ENCODE data around the gene KRT16. TPM values are rescaled to one million over a fixed set of nuclear protein-coding genes. Genes with fewer than 3 reads are reported as not detected.

KRT16 gene
- polyA plus RNA-seq, 3 donors, result not detected

GRCh38 chr17:41647940-41648410 lies 35.4 kb upstream of the KRT16 start:
- Mint-ChIP-seq H3K4me1 (peaks cover 26% of the 10 kb centered on the region), H3K27me3 (ENCODE audit: low read depth in 3 of 3) (peaks cover 2 to 7% (median 6%) of the 10 kb centered on the region in 3 donors), H3K4me3 (peak overlapping the region; percentile 72 to 82), H3K27ac (peak overlapping the region in 2 of 7 donors; percentile 25 to 43), H3K36me3 (no peaks in the 10 kb centered on the region), H3K9me3 (no peaks in the 10 kb centered on the region)
- intact Hi-C loops (cut with micrococcal nuclease), result loop anchor here (1.0 to 5.0 kb wide), 4 partner anchors 14 to 846 kb away; no protein-coding TSS in a partner anchor
- WGBS (ENCODE audit: insufficient coverage), result 1% methylated on average over 22 of the region's 22 CpGs
- Histone ChIP-seq H2AFZ (ENCODE audit: insufficient read depth, low read depth, low read length, poor library complexity, severe bottlenecking) (peak overlapping the region; percentile 86), H3K36me3 (replicated peaks in 1 of 2; ENCODE audit: control insufficient read depth in 1 of 2, insufficient read depth in 2 of 2, low read length in 2 of 2) (no peaks in the 10 kb centered on the region), H3K27ac (ENCODE audit: low read depth in 1 of 2, low read length in 2 of 2) (no peak overlapping the region), H3K9ac (ENCODE audit: insufficient read depth, low read length, poor library complexity, severe bottlenecking) (no peak overlapping the region), H3K4me2 (replicated peaks; ENCODE audit: extremely low read depth, low read length, poor library complexity, severe bottlenecking) (peak overlapping the region; percentile 78), H3K4me1 (ENCODE audit: control insufficient read depth in 1 of 2, insufficient read depth in 2 of 2, low read length in 2 of 2) (peaks cover 32 to 36% of the 10 kb centered on the region in 2 donors), H3K9me3 (replicated peaks in 1 of 2; ENCODE audit: control insufficient read depth in 1 of 2, insufficient read depth in 1 of 2, low read length in 2 of 2) (no peaks in the 10 kb centered on the region), H3K27me3 (ENCODE audit: control insufficient read depth in 2 of 2, insufficient read depth in 2 of 2, low read length in 2 of 2) (no peaks in the 10 kb centered on the region), H3K4me3 (replicated peaks in 1 of 3; ENCODE audit: low read depth in 2 of 3, low read length in 3 of 3) (peak overlapping the region in 2 of 3 experiments; percentile 15 to 75), H3K79me2 (ENCODE audit: insufficient read depth, low read length) (no peaks in the 10 kb centered on the region), H4K20me1 (ENCODE audit: insufficient read depth, low read length) (no peaks in the 10 kb centered on the region)
- TF ChIP-seq CTCF (IDR thresholded peaks at IDR 0.05), result peak; percentile 87
- DNase-seq, result peak; percentile 67 to 78 (median 72)

GRCh38 chr17:41647038-41647813 lies 34.7 kb upstream of the KRT16 start:
- H2AFZ ChIP-seq (ENCODE audit: insufficient read depth, low read depth, low read length, poor library complexity, severe bottlenecking), result peak overlapping the region; percentile 86

More at GRCh38 chr17:41647038-41647813, 34.7 kb upstream of the KRT16 start:
- Histone ChIP-seq H3K4me3 (replicated peaks in 1 of 3; ENCODE audit: low read depth in 2 of 3, low read length in 3 of 3) (no peak overlapping the region), H3K4me1 (ENCODE audit: control insufficient read depth in 1 of 2, insufficient read depth in 2 of 2, low read length in 2 of 2) (peaks cover 32 to 36% of the 10 kb centered on the region in 2 donors), H3K79me2 (ENCODE audit: insufficient read depth, low read length) (no peaks in the 10 kb centered on the region), H3K27ac (ENCODE audit: low read depth in 1 of 2, low read length in 2 of 2) (no peak overlapping the region), H3K4me2 (replicated peaks; ENCODE audit: extremely low read depth, low read length, poor library complexity, severe bottlenecking) (no peak overlapping the region), H4K20me1 (ENCODE audit: insufficient read depth, low read length) (no peaks in the 10 kb centered on the region), H3K36me3 (replicated peaks in 1 of 2; ENCODE audit: control insufficient read depth in 1 of 2, insufficient read depth in 2 of 2, low read length in 2 of 2) (no peaks in the 10 kb centered on the region), H3K27me3 (ENCODE audit: control insufficient read depth in 2 of 2, insufficient read depth in 2 of 2, low read length in 2 of 2) (no peaks in the 10 kb centered on the region), H3K9ac (ENCODE audit: insufficient read depth, low read length, poor library complexity, severe bottlenecking) (no peak overlapping the region), H3K9me3 (replicated peaks in 1 of 2; ENCODE audit: control insufficient read depth in 1 of 2, insufficient read depth in 1 of 2, low read length in 2 of 2) (no peaks in the 10 kb centered on the region)
- DNase-seq, result no peak
- Mint-ChIP-seq H3K27me3 (ENCODE audit: low read depth in 3 of 3) (peaks cover 2 to 7% (median 6%) of the 10 kb centered on the region in 3 donors), H3K4me3 (no peak overlapping the region), H3K4me1 (peaks cover 26% of the 10 kb centered on the region), H3K36me3 (no peaks in the 10 kb centered on the region), H3K9me3 (no peaks in the 10 kb centered on the region), H3K27ac (no peak overlapping the region)
- intact Hi-C loops (cut with micrococcal nuclease), result loop anchor here (5.0 kb wide), 2 partner anchors 100 to 845 kb away; no protein-coding TSS in a partner anchor
- TF ChIP-seq CTCF (IDR thresholded peaks at IDR 0.05), result no peak
- 80% methylated on average over 13 of the region's 15 CpGs for WGBS (ENCODE audit: insufficient coverage)

Data from CD14-positive monocyte (primary cell).